ENCODE data around the gene ATP11A.

GRCh38 chr13:112725346-112726015 is 35.6 kb downstream of the ATP11A start:
- TF ChIP-seq CTCF (IDR thresholded peaks at IDR 0.05; ENCODE audit: low read length): no peak
- TF ChIP-seq EZH2 (optimal IDR thresholded peaks at IDR 0.05; ENCODE audit: low read depth, low read length): no peak
